NCI-H2107 treated with DMSO at 0.1 percent for 48 hours (cell line): ENCODE measurements around the gene CNKSR3.

Experiments used
- DNase-seq: peaks from one replicate; lab custom pipeline; 2025; ENCODE audit not compliant: unreplicated experiment; lab: John Stamatoyannopoulos, UW

CNKSR3 gene

GRCh38 chr6:154428897-154429296 lies 81.6 kb downstream of the CNKSR3 start:
- no peak for DNase-seq

GRCh38 chr6:154427446-154427845 lies 83.0 kb downstream of the CNKSR3 start:
- DNase-seq: no peak

- DNase-seq: no peak
These were observed 83.5 kb downstream of the CNKSR3 start for GRCh38 chr6:154426997-154427396.

- DNase-seq: no peak
These were observed 85.5 kb downstream of the CNKSR3 start for GRCh38 chr6:154425034-154425433.

- DNase-seq: no peak
These were observed 96.3 kb downstream of the CNKSR3 start for GRCh38 chr6:154414021-154414813.

- DNase-seq: no peak
These were observed 98.2 kb downstream of the CNKSR3 start for GRCh38 chr6:154412106-154412820.

- no peak for DNase-seq
These were observed 99.4 kb downstream of the CNKSR3 start for GRCh38 chr6:154411076-154411475.

GRCh38 chr6:154410619-154411072 lies 99.8 kb downstream of the CNKSR3 start:
- peak; percentile 94 for DNase-seq

GRCh38 chr6:154408891-154409500 lies 101.5 kb downstream of the CNKSR3 start:
- DNase-seq: no peak

GRCh38 chr6:154407440-154407839 lies 103.0 kb downstream of the CNKSR3 start:
- no peak for DNase-seq

- no peak for DNase-seq
These were observed 103.6 kb downstream of the CNKSR3 start for GRCh38 chr6:154406869-154407268.

GRCh38 chr6:154406301-154406700 lies 104.2 kb downstream of the CNKSR3 start:
- no peak for DNase-seq

GRCh38 chr6:154404791-154405400 lies 105.6 kb downstream of the CNKSR3 start:
- no peak for DNase-seq

- DNase-seq: peak; percentile 55
These were observed 106.7 kb downstream of the CNKSR3 start for GRCh38 chr6:154403788-154404187.

GRCh38 chr6:154402081-154402780 lies 108.3 kb downstream of the CNKSR3 start:
- DNase-seq: no peak

- no peak for DNase-seq
These were observed 111.4 kb downstream of the CNKSR3 start for GRCh38 chr6:154399097-154399496.

- no peak for DNase-seq
These were observed 112.8 kb downstream of the CNKSR3 start for GRCh38 chr6:154397491-154398195.

- no peak for DNase-seq
These were observed 114.6 kb downstream of the CNKSR3 start for GRCh38 chr6:154395878-154396277.

GRCh38 chr6:154395316-154395715 lies 115.2 kb downstream of the CNKSR3 start:
- no peak for DNase-seq

GRCh38 chr6:154394571-154394970 lies 115.9 kb downstream of the CNKSR3 start:
- DNase-seq: no peak
